GM12878 (cell line): ENCODE data around the gene CRYGS. TPM values are rescaled to one million over a fixed set of nuclear protein-coding genes. Genes with fewer than 3 reads are reported as not detected.
A peak's percentile ranks its signal among the peaks of the same experiment; 100 is the strongest.

ENCODE experiments used
- ASH2L ChIP-seq: fragments of 300-600, 200-600 bp; sonication (generic); IDR thresholded peaks from 2 replicates; pipeline ENCODE4 v1.6.1; 2017; ENCODE audit warnings: low read depth, mild to moderate bottlenecking, borderline replicate concordance
- BHLHE40 ChIP-seq, 2 experiments: fragments of 450-650 bp in 1 of 2; IDR thresholded peaks; 2 replicates each; pipeline ENCODE4 v1.6.1; 2011 to 2017; ENCODE audit warnings: low read depth in 2 of 2, borderline replicate concordance in 1 of 2, improper control_type of control experiment in 1 of 2, low read length in 1 of 2, mild to moderate bottlenecking in 1 of 2
- CBFB ChIP-seq: IDR thresholded peaks from 2 replicates; pipeline ENCODE4 v1.6.1; 2016; ENCODE audit warnings: antibody characterized with exemption, low read depth
- CREM ChIP-seq: IDR thresholded peaks from 2 replicates; pipeline ENCODE4 v1.6.1; 2014; ENCODE audit warnings: antibody characterized with exemption, low read depth
- EP300 ChIP-seq, 2 experiments: fragments of 150-350 bp in 1 of 2; IDR thresholded peaks; 2 replicates each; pipeline ENCODE4 v1.6.1; 2011 to 2012; ENCODE audit warnings: low read depth in 2 of 2, low read length in 2 of 2, borderline replicate concordance in 1 of 2, improper control_type of control experiment in 1 of 2, inconsistent platforms in 1 of 2; ENCODE audit not compliant: control insufficient read depth in 1 of 2
- FOXM1 ChIP-seq: IDR thresholded peaks from 2 replicates; pipeline ENCODE4 v1.6.1; 2012; ENCODE audit warnings: low read depth, mild to moderate bottlenecking, inconsistent platforms, low read length, moderate library complexity
- GATAD2B ChIP-seq: fragments of 450-650 bp; conservative IDR thresholded peaks from 2 replicates; pipeline ENCODE4 v1.6.1; 2017; ENCODE audit warnings: low read depth, mild to moderate bottlenecking, moderate library complexity
- IKZF1 ChIP-seq: fragments of 450-650 bp; conservative IDR thresholded peaks from 2 replicates; pipeline ENCODE4 v1.6.1; 2017; ENCODE audit warnings: antibody characterized with exemption, mild to moderate bottlenecking
- NBN ChIP-seq: fragments of 450-650 bp; IDR thresholded peaks from 2 replicates; pipeline ENCODE4 v1.6.1; 2016
- NFIC ChIP-seq: IDR thresholded peaks from 2 replicates; pipeline ENCODE4 v1.6.1; 2012; ENCODE audit warnings: low read depth, mild to moderate bottlenecking, inconsistent platforms, low read length, moderate library complexity
- NR2C2 ChIP-seq: IDR thresholded peaks from 2 replicates; pipeline ENCODE4 v1.6.1; 2011; ENCODE audit warnings: borderline replicate concordance, low read depth; ENCODE audit not compliant: control insufficient read depth, insufficient read length
- PAX5 ChIP-seq: IDR thresholded peaks from 2 replicates; pipeline ENCODE4 v1.6.1; 2011; ENCODE audit warnings: low read depth, low read length, borderline replicate concordance
- RBBP5 ChIP-seq: fragments of 200-600 bp; sonication (generic); conservative IDR thresholded peaks from 2 replicates; pipeline ENCODE4 v1.6.1; 2016
- STAT1 ChIP-seq: fragments of 450-650 bp; conservative IDR thresholded peaks from 2 replicates; pipeline ENCODE4 v1.6.1; 2014; ENCODE audit warnings: antibody characterized with exemption, mild to moderate bottlenecking
- YY1 ChIP-seq: IDR thresholded peaks from 2 replicates; pipeline ENCODE4 v1.6.1; 2011; ENCODE audit warnings: low read depth, mild to moderate bottlenecking, low read length
- polyA plus RNA-seq, 11 experiments: library from polyadenylated mRNA; depleted of rRNA in 4 of 11; unstranded in 6 of 11; stranded (reverse) in 5 of 11; fragments of >200 nt; fragmentation: Nextera tagmentation in 4 of 11; fragmentation: Illumina TruSeq in 1 of 11; extraction: Ambion mirVana in 4 of 11; extraction: Trizol in 1 of 11; gene quantifications; 1 replicate in 1 of 11; 2 replicates in 10 of 11; pipeline versions ENCODE4 v1.2.1 to v1.2.3, GENCODE V29; 2011 to 2016; ENCODE audit warnings: inconsistent platforms in 2 of 11, missing spikeins in 2 of 11, low read depth in 1 of 11
- total RNA-seq, 4 experiments: library from RNA; depleted of rRNA in 3 of 4; stranded (reverse); fragments of >200 nt in 3 of 4; fragmentation: Illumina TruSeq in 1 of 4; extraction: Trizol in 1 of 4; gene quantifications; 2 replicates each; pipeline versions ENCODE4 v1.2.1 to v1.2.3, GENCODE V29; 2013 to 2021
- TF ChIP-seq, protein P1 (sequence below): fragments of 450-650 bp; IDR thresholded peaks from 2 replicates; pipeline ENCODE4 v1.6.1; 2018; ENCODE audit warnings: borderline replicate concordance, mild to moderate bottlenecking; ENCODE audit not compliant: partially characterized antibody
- TF ChIP-seq, protein P2 (sequence below): IDR thresholded peaks from 2 replicates; pipeline ENCODE4 v1.6.1; 2011; ENCODE audit warnings: low read depth, mild to moderate bottlenecking, low read length, moderate library complexity, borderline replicate concordance; ENCODE audit errors: extremely low read depth
- TF ChIP-seq, protein P3 (sequence below): fragments of 450-650 bp; IDR thresholded peaks from 2 replicates; pipeline ENCODE4 v1.6.1; 2016; ENCODE audit warnings: mild to moderate bottlenecking
- TF ChIP-seq, protein P4 (sequence below): fragments of 450-650 bp; IDR thresholded peaks from 2 replicates; pipeline ENCODE4 v1.6.1; 2017; ENCODE audit warnings: low read depth, mild to moderate bottlenecking, moderate library complexity

Gene CRYGS
- total and polyA plus RNA-seq, 10 of the 15 experiments (the other 5 are each of a cell fraction or from before 2014, with no cell fraction given) = 1.1 to 6.0 (median 2.5) TPM

DNA sequence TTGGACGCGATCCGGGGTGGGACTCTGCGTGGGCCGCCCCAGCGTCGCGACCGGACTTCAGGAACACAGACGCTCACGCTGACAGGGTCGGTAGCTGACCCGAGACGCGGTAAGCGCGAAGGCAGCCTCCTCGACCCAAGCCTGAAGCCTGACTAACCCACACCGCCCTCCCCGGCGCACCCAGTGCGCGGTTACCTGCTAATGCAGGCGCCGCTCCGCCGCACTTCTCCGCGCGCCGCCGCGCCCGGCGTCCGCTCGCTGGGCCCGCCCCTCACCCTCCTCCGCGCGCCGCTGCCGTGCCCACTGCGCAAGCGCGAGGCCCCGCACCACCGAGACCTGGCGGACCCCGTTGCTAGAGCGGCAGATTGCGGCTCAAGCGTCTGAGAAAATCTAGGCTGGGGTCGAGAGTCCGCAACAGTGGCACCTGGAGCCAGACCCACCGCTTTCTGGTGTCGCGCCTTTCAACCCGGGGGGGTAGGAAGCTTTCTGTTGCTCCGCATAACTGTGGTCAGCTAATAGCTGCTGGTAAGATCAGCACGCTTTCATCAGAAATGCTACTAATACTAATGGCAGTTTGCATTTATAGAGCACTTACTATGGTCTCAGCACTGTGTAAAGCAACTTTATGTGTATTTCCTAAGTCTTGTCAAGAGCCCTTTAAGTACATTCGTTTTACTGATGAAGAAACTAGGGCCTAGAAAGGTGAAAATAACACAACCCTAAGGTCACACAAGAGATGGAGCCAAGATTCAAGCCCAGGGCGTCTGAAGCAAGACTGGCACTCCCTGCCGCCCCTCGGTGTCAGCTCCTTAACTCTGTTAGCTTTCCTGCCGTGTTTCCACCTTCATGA, 23.1 kb upstream of the CRYGS start, which contains the start of gene TBCCD1 (continued):
- TF ChIP-seq, protein P1, sequence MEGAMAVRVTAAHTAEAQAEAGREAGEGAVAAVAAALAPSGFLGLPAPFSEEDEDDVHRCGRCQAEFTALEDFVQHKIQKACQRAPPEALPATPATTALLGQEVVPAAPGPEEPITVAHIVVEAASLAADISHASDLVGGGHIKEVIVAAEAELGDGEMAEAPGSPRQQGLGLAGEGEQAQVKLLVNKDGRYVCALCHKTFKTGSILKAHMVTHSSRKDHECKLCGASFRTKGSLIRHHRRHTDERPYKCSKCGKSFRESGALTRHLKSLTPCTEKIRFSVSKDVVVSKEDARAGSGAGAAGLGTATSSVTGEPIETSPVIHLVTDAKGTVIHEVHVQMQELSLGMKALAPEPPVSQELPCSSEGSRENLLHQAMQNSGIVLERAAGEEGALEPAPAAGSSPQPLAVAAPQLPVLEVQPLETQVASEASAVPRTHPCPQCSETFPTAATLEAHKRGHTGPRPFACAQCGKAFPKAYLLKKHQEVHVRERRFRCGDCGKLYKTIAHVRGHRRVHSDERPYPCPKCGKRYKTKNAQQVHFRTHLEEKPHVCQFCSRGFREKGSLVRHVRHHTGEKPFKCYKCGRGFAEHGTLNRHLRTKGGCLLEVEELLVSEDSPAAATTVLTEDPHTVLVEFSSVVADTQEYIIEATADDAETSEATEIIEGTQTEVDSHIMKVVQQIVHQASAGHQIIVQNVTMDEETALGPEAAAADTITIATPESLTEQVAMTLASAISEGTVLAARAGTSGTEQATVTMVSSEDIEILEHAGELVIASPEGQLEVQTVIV = no peak
- TF ChIP-seq NBN (no peak; the same call in 1 of the 2 replicates), RBBP5 (no peak), CREM (0 out of 2 replicates have a peak, but pooled peaks have one; percentile 45), FOXM1 (no peak), ASH2L (peak; percentile 87; the same call in 1 of the 2 replicates), NR2C2 (no peak), NFIC (no peak), IKZF1 (peak; percentile 88), YY1 (peak; percentile 64; the same call in 1 of the 2 replicates), CBFB (peak; percentile 31; the same call in 1 of the 2 replicates), EP300 (IDR thresholded peaks at IDR 0.05; ENCODE audit: borderline replicate concordance in 1 of 2, control insufficient read depth in 1 of 2, low read depth in 2 of 2, low read length in 2 of 2) (0 out of 4 replicates have a peak, but pooled peaks of 1 of the 2 experiments have one; percentile 20), PAX5 (peak; percentile 81), STAT1 (no peak), BHLHE40 (IDR thresholded peaks at IDR 0.05; ENCODE audit: borderline replicate concordance in 1 of 2, low read depth in 2 of 2, low read length in 1 of 2) (peak; percentile 11 to 73; a peak in 2 of 4 replicates), GATAD2B (peak; percentile 76)
- TF ChIP-seq, protein P2, sequence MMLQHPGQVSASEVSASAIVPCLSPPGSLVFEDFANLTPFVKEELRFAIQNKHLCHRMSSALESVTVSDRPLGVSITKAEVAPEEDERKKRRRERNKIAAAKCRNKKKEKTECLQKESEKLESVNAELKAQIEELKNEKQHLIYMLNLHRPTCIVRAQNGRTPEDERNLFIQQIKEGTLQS = no peak
- TF ChIP-seq, protein P3, sequence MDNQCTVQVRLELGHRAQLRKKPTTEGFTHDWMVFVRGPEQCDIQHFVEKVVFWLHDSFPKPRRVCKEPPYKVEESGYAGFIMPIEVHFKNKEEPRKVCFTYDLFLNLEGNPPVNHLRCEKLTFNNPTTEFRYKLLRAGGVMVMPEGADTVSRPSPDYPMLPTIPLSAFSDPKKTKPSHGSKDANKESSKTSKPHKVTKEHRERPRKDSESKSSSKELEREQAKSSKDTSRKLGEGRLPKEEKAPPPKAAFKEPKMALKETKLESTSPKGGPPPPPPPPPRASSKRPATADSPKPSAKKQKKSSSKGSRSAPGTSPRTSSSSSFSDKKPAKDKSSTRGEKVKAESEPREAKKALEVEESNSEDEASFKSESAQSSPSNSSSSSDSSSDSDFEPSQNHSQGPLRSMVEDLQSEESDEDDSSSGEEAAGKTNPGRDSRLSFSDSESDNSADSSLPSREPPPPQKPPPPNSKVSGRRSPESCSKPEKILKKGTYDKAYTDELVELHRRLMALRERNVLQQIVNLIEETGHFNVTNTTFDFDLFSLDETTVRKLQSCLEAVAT = 0 out of 2 replicates have a peak, but pooled peaks have one; percentile 32
- TF ChIP-seq, protein P4, sequence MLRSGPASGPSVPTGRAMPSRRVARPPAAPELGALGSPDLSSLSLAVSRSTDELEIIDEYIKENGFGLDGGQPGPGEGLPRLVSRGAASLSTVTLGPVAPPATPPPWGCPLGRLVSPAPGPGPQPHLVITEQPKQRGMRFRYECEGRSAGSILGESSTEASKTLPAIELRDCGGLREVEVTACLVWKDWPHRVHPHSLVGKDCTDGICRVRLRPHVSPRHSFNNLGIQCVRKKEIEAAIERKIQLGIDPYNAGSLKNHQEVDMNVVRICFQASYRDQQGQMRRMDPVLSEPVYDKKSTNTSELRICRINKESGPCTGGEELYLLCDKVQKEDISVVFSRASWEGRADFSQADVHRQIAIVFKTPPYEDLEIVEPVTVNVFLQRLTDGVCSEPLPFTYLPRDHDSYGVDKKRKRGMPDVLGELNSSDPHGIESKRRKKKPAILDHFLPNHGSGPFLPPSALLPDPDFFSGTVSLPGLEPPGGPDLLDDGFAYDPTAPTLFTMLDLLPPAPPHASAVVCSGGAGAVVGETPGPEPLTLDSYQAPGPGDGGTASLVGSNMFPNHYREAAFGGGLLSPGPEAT = 0 out of 2 replicates have a peak, but pooled peaks have one; percentile 24
